GM10847 (cell line): ENCODE data around the gene ZNF184.

ENCODE experiments used
- POLR2A ChIP-seq: IDR thresholded peaks from 2 replicates; pipeline ENCODE4 v1.6.1; 2011; ENCODE audit not compliant: insufficient read length; ENCODE audit errors: extremely low read depth

The ZNF184 gene

DNA sequence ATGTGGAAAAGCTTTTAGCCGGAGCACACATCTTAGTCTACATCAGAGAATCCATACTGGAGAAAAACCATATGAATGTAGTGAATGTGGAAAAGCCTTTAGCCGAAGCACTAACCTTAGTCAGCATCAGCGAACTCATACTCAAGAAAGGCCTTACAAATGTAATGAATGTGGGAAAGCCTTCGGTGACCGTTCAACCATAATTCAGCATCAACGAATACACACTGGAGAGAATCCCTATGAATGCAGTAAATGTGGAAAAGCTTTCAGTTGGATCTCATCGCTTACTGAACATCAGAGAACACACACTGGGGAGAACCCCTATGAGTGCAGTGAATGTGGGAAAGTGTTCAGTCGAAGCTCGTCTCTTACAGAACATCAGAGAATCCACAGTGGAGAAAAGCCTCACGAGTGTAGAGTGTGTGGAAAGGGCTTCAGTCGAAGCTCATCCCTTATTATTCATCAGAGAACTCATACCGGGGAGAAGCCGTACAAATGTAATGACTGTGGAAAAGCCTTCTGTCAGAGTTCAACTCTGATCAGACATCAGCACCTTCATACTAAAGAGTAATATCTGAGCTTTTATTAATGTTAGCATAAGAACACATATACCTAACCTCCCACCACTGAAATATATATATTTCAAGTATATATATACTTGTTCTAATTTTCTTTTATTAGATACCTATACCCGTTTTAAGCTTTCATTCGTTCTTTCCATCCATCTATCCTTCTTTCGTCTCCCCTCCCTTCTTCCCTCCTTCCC, 71.8 kb downstream of the ZNF184 start:
- no peak for TF ChIP-seq POLR2A
